ENCODE measurements around the gene PFDN4. TPM values are rescaled to one million over a fixed set of nuclear protein-coding genes. Genes with fewer than 3 reads are reported as not detected.

PFDN4 gene
- total RNA-seq, 1 donor from 2014 or later: 56.6 TPM

GRCh38 chr20:54199283-54199682 lies 8.6 kb upstream of the PFDN4 start:
- DNase-seq (ENCODE audit: extremely low read depth, low read depth, low spot score): no peak

DNA sequence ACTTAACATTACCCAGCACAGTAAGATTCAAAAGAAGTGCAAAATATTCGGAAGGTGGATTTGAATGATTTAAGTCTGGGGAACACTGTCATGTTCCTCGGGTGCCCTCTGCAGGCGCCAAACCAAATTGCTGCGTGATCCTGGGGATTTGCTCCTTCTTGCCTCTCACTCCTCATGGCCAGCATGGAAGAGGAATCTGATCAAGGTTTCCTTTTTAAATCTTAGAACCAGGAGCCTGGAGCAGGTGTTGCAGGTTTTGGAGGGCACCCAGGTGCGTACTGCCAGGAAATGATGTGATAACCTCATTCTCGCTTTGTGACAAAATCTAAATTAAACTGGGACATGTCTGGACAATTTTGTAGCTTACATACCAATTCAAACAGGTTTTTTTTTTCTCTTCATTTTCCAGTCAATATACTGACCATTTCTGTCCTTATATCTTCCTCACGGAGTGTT lies 8.1 kb upstream of the PFDN4 start:
- DNase-seq (ENCODE audit: extremely low read depth, low read depth, low spot score): peak; percentile 39

DNA sequence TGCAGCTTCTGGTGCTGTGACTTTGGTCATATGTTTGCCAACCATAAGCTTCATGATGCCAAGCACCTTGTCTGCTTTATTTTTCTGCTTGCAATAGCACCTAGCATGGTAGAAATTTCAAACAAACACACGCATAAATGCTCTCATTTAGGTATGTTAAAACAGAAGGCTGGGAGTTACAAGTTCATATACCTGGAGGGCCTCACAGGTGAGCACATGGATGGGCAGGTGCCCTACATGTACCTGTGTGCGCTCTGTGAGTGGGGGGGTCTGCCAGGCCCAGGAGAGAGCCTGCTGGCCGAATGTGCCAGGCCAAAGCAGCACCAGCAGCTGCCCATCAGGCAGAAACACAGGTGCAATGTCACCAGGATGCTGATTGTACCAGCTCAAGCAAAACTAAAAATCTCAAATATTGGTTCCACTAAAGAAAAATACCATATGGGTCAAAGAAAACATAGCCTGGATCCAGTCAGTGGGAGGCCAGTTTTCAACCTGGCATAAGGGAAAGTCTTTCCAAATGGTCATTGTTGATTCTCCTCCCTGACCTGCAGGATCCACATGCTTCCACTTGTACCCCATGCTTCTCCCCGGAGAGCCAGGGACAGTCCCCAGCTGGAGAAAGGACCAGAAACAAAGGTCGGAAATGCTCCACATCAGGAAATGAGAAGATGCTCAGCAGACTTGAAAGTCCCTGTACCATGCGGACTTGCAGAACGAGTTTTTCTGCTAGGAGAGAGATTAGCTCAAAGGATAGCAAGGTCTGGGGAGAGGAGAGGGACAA lies 7.2 kb upstream of the PFDN4 start:
- no peak for DNase-seq (ENCODE audit: extremely low read depth, low read depth, low spot score)

DNA sequence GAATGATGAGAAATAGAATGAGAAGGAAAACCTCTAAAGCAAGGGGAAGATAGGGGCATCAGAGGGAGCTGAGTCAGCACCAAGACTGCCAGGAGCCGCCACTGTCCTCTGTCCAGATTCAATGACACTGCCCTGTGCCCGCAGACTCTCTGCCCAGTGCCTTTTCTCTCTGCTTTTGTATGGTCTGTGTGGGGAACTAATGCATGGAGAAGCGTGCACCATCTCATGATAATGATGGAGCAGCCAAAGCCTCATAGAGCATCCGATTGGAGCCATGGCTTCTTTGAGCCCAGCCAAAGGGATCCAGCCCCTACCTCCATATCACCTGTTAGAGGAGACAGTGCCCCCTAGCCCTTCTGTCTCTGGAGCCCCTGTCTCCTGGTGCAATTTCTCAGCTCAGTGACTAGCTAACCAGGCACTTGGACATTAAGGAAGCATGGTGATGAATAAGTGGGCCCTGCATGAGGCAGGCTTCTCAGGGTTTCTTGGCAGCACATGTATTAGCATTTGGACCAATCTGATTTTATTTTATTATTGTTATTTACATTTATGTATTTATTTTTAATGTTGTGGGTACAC lies 6.5 kb upstream of the PFDN4 start:
- no peak for DNase-seq (ENCODE audit: extremely low read depth, low read depth, low spot score)

- DNase-seq (ENCODE audit: extremely low read depth, low read depth, low spot score): no peak
Measured at GRCh38 chr20:54203281-54203680, 4.6 kb upstream of the PFDN4 start.

- DNase-seq (ENCODE audit: extremely low read depth, low read depth, low spot score): no peak
Measured at GRCh38 chr20:54204063-54204462, 3.8 kb upstream of the PFDN4 start.

- no peak for DNase-seq (ENCODE audit: extremely low read depth, low read depth, low spot score)
Measured at GRCh38 chr20:54204481-54204880, 3.4 kb upstream of the PFDN4 start.

GRCh38 chr20:54205450-54205849 lies 2.4 kb upstream of the PFDN4 start:
- DNase-seq (ENCODE audit: extremely low read depth, low read depth, low spot score): no peak

DNA sequence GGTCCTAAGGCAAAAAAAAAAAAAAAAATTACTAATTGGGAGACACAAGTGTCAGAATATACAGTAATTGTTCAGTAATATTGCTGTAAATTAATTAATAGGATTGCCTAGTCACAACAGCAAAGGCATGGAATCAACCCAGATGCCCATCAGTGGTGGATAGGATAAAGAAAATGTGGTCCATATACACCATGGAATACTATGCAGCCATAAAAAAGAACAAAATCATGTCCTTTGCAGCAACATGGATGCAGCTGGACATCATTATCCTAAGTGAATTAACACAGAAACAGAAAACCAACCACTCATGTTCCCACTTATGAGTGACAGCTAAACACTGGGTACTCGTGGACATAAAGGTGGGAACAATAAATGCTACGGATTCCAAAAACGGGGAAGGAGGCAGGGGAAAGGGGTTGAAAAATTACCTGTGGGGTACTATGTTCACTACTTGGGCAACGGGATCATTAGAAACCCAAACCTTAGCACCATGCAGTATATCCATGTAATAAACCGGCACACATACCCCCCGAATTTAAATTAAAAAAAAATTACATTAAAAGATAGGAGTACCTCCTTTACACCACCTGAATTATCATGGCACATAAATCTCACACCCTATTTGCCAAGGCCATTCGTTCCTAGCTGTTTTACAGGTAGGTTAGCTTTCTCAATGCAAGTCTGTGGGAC lies 689 bp upstream of the PFDN4 start:
- no peak for DNase-seq (ENCODE audit: extremely low read depth, low read depth, low spot score)

DNA sequence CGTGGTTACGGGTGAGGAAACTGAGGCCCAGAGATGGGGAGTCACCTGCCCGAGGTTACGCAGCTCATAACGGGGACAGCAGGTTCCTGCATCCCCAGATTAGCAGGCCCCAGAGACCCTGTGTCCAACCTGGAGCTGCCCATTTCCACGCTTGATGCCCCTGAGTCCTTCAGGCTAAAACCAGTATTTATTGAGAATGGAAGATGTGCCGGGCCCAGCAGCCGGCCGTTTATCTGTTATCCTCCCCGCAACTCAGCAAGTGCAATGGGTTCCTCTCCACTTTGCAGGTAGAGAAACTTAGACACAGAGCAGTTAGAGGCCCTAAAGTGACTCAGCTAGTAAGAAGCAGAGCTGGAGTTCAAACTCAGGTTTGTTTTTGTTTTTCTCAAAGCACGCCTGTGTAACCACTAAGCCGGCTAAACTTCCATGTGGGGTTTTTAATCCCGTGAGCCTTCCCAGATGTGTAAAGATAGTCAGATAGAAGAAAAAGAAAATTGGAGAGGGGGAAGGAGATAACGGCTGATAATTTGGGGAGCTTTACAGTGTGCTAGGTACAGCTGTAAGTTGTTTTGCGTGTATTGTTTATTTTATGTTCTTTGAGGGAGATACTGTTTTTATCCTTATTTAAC lies 775 bp downstream of the PFDN4 start:
- peak; percentile 9 for DNase-seq (ENCODE audit: extremely low read depth, low read depth, low spot score)

GRCh38 chr20:54209216-54209813 lies 1.4 kb downstream of the PFDN4 start:
- DNase-seq (ENCODE audit: extremely low read depth, low read depth, low spot score): no peak

- DNase-seq (ENCODE audit: extremely low read depth, low read depth, low spot score): no peak
Measured at GRCh38 chr20:54212226-54212625, 4.3 kb downstream of the PFDN4 start.

DNA sequence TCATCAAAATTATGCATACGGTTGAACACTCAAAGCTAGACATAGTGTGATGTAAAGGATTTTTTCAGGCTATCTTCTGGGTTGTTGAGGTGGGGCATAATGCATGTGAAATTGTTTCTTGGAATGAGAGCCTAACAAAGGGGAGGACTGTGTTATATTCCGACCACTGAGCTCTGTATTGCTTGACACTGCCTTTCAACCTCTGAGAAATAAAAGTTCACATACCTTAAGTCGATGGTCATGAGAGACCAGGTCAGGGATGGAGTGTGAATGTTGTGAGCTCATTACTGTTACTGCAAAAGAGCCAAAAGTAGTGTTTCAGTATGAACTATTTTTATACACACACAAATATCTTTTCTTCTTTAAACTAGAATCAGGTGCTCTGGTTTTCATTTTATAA lies 5.0 kb downstream of the PFDN4 start:
- DNase-seq (ENCODE audit: extremely low read depth, low read depth, low spot score): no peak

- DNase-seq (ENCODE audit: extremely low read depth, low read depth, low spot score): no peak
Measured at GRCh38 chr20:54214566-54214965, 6.7 kb downstream of the PFDN4 start.

GRCh38 chr20:54215157-54215789 lies 7.4 kb downstream of the PFDN4 start:
- no peak for DNase-seq (ENCODE audit: extremely low read depth, low read depth, low spot score)

DNA sequence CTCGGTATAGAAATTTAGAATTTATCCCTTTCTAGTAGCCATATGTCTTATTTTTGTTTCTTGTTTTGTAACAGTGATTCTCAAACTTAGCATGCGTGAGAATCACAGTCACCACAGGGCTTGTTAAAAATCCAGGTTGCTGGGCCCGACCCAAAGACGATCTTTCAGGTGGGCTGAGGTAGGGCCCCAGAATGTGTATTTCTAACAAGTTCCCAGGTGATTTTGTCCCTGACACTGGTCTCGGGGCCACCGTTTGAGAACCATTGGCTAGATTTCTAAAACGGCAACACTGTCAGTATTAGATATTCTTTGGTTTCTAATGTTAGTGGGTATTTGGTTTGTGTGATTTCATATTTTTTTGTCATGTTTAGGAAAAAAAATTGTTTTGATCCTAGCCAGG lies 9.9 kb downstream of the PFDN4 start:
- DNase-seq (ENCODE audit: extremely low read depth, low read depth, low spot score): no peak

DNA sequence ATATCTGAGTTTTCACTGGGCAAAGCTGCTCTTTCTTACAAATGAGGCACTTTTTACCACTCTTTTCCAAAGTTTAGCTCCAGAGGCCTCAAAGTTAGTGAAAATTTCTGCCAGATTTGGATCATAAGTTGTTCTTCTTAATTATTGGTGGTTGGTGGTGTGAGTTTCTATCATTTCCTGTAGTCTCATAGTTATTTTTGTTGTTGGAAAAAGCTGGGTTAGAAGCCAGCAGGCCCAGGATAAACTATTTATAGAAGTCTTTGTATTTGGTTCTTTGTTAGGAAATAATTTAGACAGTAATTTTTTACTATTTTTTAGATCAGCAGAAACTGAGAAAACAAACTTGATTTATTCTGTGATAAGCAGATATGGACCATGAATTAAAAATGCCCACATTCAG lies 10.6 kb downstream of the PFDN4 start:
- no peak for DNase-seq (ENCODE audit: extremely low read depth, low read depth, low spot score)

DNA sequence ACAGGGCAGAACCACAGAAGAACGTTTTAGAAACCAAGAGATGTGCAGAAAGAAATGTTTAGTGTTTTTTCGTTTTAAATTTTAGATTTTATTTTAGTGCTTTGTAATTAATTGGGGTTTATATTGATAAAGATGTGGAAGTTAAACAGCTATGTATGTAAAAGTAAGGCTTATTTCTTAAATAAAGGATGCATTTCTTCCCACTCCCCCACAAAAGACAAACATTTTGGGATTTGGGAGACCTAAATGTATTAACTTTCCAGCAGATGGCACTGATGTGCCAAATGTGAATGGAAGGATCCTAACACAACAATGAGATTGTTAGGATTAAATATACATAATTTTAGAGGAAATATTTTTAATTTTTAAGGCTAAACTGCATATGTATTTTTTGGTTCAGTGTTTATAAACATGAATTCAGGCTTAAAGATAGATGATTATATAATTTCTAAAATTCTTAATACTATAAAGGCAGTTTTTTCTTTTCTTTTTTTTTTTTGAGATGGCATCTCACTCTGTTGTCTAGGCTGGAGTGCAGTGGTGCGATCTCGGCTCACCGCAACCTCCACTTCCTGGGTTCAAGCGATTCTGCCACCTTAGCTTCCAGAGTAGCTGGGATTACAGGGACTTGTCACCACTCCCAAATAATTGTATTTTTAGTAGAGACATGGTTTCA lies 12.0 kb downstream of the PFDN4 start:
- DNase-seq (ENCODE audit: extremely low read depth, low read depth, low spot score): no peak

DNA sequence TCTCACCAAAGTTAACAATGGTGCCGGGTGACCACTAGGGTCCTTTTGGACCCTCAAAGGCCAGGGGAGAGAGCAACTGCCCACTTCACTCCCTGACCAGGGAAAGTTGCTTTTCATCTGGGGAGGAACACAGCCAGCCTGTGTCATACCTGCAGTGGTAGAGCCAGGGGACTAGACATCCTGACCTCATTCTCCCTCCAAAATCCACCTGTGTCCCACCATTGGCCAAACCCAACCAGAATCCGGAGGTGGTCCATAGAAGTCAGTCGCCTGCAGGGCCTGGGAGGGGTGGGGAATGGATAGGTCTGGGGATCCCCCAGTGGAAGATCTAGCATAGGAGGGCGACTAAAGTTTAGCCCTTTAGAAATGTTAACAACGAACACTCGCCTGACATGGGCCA lies 12.8 kb downstream of the PFDN4 start:
- DNase-seq (ENCODE audit: extremely low read depth, low read depth, low spot score): no peak

- no peak for DNase-seq (ENCODE audit: extremely low read depth, low read depth, low spot score)
Measured at GRCh38 chr20:54221353-54221752, 13.5 kb downstream of the PFDN4 start.
